AG09309 (cell line): ENCODE results near the gene TBC1D1.
A peak's percentile ranks its signal among the peaks of the same experiment; 100 is the strongest.

Experiments
- DNase-seq: peaks from one replicate; pipeline ENCODE4 v3.0.0-alpha.2; 2010; ENCODE audit warnings: low read depth
- H3K4me3 ChIP-seq: 2 replicates; pipeline ENCODE4 v1.5.1; 2011; ENCODE audit warnings: mild to moderate bottlenecking, low read depth, low read length, moderate library complexity; ENCODE audit not compliant: control insufficient read depth
- TF ChIP-seq, protein P1 (sequence below): IDR thresholded peaks from 2 replicates; pipeline ENCODE4 v1.5.1; 2011; ENCODE audit warnings: mild to moderate bottlenecking, low read depth, low read length, inconsistent platforms; ENCODE audit not compliant: insufficient read depth, control insufficient read depth; ENCODE audit errors: missing control alignments

The TBC1D1 gene

DNA sequence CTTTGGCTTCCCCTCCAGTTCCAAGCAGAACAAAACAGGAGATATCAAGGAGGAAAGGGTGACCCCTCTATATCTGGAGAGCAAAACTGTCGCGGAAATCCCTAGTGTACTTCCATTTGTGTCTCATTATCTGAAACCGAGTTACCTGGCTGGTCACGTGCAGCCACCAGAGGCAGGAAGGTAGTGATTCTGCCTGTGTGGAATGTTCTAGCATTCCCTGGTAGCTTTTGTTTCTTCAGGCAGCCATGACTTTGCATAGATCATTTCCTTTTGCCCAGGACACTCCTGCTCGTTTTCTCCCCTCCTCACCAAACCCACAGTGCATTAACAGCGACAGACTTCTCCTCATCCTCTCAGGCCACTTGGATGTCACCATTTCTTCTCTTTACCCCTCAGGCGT, 177.2 kb downstream of the TBC1D1 start:
- DNase-seq = no peak
- H3K4me3 ChIP-seq = no peak overlapping the region
- TF ChIP-seq, protein P1, sequence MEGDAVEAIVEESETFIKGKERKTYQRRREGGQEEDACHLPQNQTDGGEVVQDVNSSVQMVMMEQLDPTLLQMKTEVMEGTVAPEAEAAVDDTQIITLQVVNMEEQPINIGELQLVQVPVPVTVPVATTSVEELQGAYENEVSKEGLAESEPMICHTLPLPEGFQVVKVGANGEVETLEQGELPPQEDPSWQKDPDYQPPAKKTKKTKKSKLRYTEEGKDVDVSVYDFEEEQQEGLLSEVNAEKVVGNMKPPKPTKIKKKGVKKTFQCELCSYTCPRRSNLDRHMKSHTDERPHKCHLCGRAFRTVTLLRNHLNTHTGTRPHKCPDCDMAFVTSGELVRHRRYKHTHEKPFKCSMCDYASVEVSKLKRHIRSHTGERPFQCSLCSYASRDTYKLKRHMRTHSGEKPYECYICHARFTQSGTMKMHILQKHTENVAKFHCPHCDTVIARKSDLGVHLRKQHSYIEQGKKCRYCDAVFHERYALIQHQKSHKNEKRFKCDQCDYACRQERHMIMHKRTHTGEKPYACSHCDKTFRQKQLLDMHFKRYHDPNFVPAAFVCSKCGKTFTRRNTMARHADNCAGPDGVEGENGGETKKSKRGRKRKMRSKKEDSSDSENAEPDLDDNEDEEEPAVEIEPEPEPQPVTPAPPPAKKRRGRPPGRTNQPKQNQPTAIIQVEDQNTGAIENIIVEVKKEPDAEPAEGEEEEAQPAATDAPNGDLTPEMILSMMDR = no peak

DNA sequence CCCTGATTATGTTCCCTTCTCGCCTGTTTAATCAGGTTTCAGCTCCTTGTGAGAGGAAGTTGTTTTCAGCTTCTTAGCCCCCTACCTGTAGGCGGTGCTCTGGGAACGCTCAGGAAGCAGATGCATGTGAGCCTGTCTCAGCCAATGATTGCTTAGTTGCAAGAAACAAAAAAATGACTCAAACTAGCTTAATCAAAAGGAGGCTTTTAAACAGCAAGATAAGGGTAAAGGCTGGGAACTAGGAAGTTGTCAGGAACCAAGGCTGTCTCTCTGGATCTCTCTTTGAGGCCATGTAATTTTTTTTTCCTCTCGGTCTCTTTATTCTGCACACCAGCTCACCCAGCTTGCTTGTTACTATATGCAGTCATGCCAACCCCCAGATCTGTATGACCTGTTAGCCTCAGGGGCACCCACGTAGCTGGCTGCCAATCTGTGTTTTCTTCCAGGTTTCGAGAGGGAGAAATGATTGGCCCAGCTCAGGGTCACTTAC, 178.4 kb downstream of the TBC1D1 start:
- TF ChIP-seq, protein P1 = peak; percentile 29
- H3K4me3 ChIP-seq = no peak overlapping the region
- DNase-seq = no peak

DNA sequence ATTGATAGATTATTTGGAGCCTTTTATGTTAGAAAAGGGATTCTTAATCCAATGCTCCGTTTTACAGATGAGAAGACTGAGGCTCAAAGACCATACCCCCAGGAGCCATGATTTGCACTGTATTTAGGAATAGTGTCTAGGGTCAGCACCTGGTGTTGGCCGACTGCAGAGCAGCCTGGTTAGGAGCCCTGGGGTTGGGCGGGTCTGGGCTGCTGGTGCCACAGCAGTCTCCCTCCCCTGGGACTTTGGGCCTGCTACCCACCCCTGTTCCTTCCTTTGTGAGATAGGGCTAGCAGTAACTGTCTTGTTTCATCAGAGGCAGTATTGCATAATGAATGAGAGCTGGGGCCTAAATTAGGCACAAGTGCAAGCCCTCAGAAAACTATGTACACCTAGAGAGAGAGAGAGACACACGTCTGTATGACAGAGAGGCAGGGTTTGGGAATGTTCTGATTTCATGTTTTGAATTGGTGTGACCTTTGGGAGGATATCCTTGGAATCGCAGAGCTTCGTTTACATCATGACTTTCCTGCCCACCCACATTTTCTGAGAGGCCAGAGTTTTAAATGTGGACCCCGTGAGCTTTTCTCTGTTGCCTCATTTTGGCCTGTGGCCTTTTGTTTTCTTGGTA, 181.0 kb downstream of the TBC1D1 start:
- no peak for DNase-seq
- H3K4me3 ChIP-seq = no peak overlapping the region
- TF ChIP-seq, protein P1 = no peak

DNA sequence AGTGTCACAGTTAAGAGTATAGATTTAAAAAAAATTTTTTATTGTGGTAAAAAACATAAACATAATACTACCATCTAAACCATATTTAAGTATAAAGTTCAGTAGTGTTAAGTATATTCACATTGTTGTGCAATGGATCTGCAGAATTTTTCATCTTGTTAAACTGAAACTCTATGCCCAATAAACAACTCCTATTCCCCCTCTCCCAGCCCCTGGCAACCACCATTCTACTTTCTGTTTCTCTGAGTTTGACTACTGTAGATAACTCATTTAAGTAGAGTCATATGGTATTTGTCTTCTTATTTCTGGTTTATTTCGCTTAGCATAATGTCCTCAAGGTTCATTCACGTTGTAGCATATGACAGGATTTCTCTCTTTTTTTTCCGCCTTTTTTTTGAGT, 181.7 kb downstream of the TBC1D1 start:
- TF ChIP-seq, protein P1 = no peak
- no peak overlapping the region for H3K4me3 ChIP-seq
- DNase-seq = no peak

DNA sequence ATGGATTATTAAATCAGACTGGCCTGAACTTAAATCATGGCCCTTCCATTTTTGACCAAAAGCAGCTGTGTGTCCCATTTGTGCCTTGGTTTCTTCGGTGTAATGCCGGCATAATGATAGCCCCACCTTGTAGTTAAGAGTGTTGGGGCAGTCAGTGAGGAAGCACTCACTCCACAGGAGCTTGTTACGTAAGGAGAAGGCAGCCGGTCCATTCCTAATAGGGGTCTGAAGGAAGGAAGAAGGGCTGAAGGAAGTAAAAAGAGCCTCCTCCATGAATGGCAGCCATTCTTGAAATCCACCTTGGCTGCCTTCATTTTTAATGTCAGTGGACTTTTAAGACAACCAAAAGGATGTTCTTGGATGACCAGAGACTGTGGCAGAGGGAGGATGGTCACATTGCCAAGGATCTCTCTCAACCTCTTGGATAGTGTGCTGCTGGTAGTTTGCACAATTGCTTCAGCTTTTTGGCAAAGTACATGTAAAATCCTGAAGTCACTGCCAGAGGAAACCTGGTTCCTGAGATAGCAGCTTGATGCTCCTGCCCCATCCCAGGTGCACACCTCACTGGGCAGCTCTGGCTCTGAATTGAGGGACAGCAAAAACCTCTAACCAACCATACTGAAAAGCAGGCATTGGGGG, 182.8 kb downstream of the TBC1D1 start:
- no peak for DNase-seq
- H3K4me3 ChIP-seq = no peak overlapping the region
- TF ChIP-seq, protein P1 = no peak

DNA sequence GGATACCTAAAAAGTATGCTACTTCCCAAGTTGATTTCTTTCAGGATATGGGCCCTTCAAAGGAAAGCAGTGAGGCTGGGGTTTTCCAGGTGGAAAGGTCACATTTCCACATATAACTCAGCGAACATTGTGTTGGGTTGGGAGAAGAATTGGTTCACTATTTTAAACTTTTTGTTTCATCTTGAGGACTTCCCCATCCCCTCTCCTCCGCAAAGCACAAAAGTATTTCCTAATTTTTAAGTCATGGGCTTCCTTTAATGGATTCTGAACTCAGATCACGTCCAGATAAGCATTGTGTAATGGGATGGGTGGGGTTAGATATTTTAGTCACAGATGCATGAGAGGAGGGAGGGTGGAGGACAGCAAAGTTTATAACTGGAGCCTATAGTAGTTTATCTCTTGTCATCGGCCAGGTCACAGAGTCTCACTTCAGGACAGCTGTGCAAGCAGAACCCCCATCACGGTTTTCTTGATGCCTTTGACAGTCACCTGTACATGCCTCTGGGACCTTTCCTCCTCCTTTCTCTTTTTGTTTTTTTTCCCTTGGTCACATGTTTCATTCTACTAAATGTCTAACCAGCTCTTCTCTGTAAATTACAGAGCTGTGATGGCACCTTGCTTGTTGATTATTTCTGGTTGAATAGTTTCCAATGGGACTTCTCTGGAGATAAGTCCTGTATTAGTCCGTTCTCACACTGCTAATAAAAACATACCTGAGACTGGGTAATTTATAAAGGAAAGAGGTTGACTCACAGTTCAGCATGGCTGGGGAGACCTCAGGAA, 184.7 kb downstream of the TBC1D1 start:
- DNase-seq = no peak
- H3K4me3 ChIP-seq = no peak overlapping the region
- TF ChIP-seq, protein P1 = no peak
